ENCODE measurements around the gene HOXB1.

Gene HOXB1

DNA sequence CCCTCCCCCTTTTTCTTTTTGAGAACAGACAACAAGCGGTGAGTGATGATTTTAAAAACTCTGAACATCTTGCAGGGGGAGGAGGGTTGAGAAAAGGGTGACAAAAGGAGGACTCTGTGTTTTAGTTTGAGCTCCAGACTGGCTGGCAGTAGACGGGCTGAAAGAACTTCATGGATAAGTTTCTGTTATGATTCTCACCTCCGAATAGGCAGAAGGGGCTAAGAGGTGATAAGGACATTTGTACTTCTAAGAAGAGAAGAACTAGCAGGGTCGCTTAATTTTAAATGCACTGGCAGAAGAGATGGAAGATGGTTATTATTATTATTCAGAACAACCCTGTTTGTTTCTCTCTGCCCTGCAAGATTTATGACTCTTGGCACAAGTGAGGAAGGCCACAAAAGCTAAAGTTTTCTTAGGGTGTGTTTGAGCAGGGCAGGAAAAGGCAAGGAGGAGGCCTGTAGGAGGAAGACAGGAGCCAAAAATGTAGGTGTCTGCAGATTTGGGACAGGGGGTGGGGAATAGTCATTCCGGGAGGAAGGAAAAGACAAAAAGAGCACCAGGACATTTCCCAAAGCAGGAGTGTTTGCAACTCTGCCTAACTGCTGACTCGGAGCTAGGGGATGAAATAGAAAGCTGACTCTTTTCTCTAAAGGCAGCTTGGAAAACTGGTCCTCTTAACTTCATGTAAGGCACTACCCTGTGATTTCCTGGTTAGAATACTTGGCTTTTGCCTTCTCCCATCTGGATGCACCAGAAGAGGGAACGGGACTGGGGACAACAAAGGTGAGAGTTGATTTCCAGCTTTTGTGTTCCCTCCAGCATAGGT lies 26.0 kb upstream of the HOXB1 start:
- Histone ChIP-seq H3K36me3 (no peaks in the 10 kb centered on the region), H3K9me3 (no peaks in the 10 kb centered on the region), H3K4me3 (ENCODE audit: low read depth in 1 of 2, low read length in 1 of 2) (no peak overlapping the region), H3K27me3 (peaks cover 100% of the 10 kb centered on the region), H3K27ac (no peak overlapping the region), H3K4me1 (ENCODE audit: control insufficient read depth in 1 of 2, insufficient read depth in 1 of 2, low read depth in 1 of 2, low read length in 1 of 2) (no peaks in the 10 kb centered on the region)
- TF ChIP-seq, protein P1, sequence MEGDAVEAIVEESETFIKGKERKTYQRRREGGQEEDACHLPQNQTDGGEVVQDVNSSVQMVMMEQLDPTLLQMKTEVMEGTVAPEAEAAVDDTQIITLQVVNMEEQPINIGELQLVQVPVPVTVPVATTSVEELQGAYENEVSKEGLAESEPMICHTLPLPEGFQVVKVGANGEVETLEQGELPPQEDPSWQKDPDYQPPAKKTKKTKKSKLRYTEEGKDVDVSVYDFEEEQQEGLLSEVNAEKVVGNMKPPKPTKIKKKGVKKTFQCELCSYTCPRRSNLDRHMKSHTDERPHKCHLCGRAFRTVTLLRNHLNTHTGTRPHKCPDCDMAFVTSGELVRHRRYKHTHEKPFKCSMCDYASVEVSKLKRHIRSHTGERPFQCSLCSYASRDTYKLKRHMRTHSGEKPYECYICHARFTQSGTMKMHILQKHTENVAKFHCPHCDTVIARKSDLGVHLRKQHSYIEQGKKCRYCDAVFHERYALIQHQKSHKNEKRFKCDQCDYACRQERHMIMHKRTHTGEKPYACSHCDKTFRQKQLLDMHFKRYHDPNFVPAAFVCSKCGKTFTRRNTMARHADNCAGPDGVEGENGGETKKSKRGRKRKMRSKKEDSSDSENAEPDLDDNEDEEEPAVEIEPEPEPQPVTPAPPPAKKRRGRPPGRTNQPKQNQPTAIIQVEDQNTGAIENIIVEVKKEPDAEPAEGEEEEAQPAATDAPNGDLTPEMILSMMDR (IDR thresholded peaks at IDR 0.05) = no peak

DNA sequence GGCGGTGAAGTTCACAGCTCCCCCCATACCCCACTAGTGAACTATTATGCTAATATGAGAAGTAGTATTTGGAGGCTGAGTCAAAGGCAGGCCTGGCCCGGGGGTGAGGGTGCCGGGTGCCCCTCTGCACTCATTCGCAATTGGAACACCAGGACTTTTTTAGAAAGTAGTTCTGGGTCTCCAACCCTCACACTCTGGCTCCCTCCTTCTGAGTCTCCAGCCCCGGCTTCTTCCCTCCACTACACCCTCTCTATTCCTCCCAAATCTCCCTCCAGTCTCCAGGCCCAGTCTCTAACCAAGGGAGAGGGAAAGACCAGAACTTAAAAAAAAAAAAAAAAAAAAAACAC lies 25.4 kb upstream of the HOXB1 start:
- Histone ChIP-seq H3K9me3 (no peaks in the 10 kb centered on the region), H3K36me3 (no peaks in the 10 kb centered on the region), H3K4me3 (ENCODE audit: low read depth in 1 of 2, low read length in 1 of 2) (no peak overlapping the region), H3K27me3 (peaks cover 94% of the 10 kb centered on the region), H3K4me1 (ENCODE audit: control insufficient read depth in 1 of 2, insufficient read depth in 1 of 2, low read depth in 1 of 2, low read length in 1 of 2) (no peaks in the 10 kb centered on the region), H3K27ac (no peak overlapping the region)
- TF ChIP-seq, protein P1 (IDR thresholded peaks at IDR 0.05) = no peak

DNA sequence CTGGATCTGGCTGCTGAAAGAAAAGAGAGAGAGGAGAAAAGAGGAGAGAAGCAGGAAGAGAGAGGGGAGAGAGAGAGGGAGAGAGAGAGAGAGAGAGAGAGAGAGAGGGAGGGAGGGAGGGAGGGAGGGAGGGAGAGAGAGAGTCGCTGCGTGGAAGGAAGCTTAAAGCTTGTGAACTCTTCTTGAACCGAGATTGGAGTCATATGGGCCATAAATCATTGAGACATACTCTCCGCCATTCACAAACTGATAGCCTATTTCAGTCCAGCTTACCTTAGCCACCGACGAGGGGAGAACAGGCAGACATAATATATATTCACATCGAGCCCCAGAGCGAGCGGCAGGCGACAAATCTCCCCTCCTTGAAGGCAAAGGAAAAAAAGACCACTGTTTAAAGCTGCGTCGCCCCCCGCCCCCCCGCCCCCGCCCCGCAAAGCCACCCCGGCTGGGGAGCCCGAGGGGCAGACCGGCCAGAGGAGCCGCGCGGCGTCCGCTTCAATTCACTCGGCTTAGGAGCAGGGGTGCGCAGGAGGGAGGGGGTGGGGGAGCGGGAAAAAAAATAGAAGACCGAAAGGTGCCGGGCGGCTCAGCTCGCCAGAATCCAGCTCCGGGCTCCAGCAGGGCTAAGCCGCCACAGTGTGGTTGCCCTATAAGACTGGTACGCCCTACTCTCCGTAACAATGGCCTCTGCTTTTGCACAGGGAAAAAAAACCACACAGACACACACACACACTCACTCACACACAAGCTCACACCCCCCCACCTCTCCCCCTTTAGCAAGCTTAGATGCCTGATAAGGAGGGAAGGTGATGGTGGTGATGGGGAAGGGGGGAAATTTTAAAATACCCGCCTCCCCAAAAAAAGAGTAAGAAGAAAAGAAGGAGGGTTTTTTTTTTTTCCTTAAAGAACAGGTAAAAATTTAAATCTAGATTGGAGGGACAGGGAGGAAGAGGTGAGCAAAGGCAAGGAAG lies 24.7 kb upstream of the HOXB1 start:
- H3K4me3 ChIP-seq (ENCODE audit: low read depth in 1 of 2, low read length in 1 of 2) = no peak overlapping the region
- peaks cover 87% of the 10 kb centered on the region for H3K27me3 ChIP-seq
- no peaks in the 10 kb centered on the region for H3K9me3 ChIP-seq
- no peaks in the 10 kb centered on the region for H3K36me3 ChIP-seq
- TF ChIP-seq, protein P1 (IDR thresholded peaks at IDR 0.05) = no peak
- no peak overlapping the region for H3K27ac ChIP-seq
- H3K4me1 ChIP-seq (ENCODE audit: control insufficient read depth in 1 of 2, insufficient read depth in 1 of 2, low read depth in 1 of 2, low read length in 1 of 2) = no peaks in the 10 kb centered on the region

DNA sequence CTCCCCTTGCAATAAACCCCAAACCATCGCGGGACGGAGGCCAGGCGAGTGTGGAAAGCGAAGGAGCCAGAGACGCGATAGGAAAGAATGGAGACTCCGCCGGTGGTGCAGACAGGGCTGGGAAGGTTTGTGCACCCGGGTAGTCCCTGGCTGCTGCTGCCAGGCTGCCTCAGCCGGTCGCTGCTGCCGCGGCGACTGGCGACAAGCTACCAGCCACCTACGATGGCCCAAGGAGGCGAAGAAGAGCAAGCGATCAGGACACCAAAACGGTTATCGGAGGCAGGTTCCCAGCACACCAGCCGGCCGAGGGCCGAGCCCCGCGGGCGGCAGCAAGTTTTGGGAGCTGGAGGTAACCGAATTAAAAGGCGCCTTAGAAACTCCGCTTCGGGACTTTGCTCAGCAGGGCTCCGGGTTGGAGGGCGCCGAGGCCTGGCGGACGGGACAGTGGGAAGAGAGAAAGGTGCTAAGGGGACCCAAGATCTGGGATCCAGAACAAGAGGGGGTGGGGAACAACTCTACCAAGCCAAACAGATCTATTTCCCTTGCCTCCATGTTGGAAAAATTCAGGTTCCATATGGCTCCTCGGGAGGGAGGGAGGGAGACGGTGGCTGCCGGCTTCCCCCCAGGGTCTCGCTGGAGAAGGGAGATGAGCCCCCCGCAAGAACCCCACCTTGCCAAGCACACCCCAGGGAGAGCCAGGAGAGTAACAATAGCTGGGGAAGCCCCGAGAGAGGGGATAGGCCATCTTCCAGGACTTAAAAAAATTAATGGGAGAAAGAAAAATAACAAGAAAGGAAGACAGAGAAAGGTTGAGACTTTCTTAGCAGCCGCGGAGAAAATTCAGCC lies 23.8 kb upstream of the HOXB1 start:
- no peak overlapping the region for H3K4me3 ChIP-seq (ENCODE audit: low read depth in 1 of 2, low read length in 1 of 2)
- TF ChIP-seq, protein P1 (IDR thresholded peaks at IDR 0.05) = no peak
- H3K27me3 ChIP-seq = peaks cover 87% of the 10 kb centered on the region

DNA sequence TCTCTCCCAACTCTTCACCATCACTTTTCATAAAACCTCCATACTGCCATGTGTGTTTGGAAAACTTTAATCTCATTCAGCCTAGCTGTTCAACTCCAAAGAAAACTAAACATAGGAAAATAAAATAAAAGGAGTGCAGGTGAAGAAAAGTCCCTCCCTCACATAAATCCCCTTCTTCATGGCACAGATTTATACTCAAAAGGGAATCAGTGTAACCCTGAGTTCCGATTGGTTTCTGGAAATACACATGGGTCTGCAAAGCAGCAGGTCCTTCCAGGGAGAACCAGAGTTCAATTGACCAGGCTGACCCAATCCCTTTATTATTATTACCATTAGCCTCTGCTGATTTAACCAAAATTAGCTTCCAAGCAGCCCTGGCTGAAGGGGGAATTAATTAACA lies 23.0 kb upstream of the HOXB1 start:
- Histone ChIP-seq H3K36me3 (no peaks in the 10 kb centered on the region), H3K4me1 (ENCODE audit: control insufficient read depth in 1 of 2, insufficient read depth in 1 of 2, low read depth in 1 of 2, low read length in 1 of 2) (no peaks in the 10 kb centered on the region), H3K27ac (no peak overlapping the region), H3K27me3 (peaks cover 87% of the 10 kb centered on the region), H3K9me3 (no peaks in the 10 kb centered on the region), H3K4me3 (ENCODE audit: low read depth in 1 of 2, low read length in 1 of 2) (no peak overlapping the region)
- TF ChIP-seq, protein P1 (IDR thresholded peaks at IDR 0.05) = no peak

More for the DNA sequence above, 23.8 kb upstream of the HOXB1 start:
- Histone ChIP-seq H3K4me1 (ENCODE audit: control insufficient read depth in 1 of 2, insufficient read depth in 1 of 2, low read depth in 1 of 2, low read length in 1 of 2) (no peaks in the 10 kb centered on the region), H3K27ac (no peak overlapping the region), H3K36me3 (no peaks in the 10 kb centered on the region), H3K9me3 (no peaks in the 10 kb centered on the region)
